HG03439 (cell line): ENCODE measurements around the gene PSMG3.

Experiments
- ATAC-seq: cut with Tn5 transposase; IDR thresholded peaks from one replicate; pipeline ENCODE4 v1.9.1; 2021; ENCODE audit warnings: mild to moderate bottlenecking, moderate library complexity; ENCODE audit not compliant: unreplicated experiment

Gene PSMG3, protein sequence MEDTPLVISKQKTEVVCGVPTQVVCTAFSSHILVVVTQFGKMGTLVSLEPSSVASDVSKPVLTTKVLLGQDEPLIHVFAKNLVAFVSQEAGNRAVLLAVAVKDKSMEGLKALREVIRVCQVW

GRCh38 chr7:1569833-1570632 lies at the start of gene PSMG3:
Gene PSMG3, minus strand, starts transcription at chr7:1570032. Its CDS starts 693 bp downstream, at chr7:1569339.
- peak; percentile 85 for ATAC-seq

- no peak for ATAC-seq
These were observed 48.6 kb upstream of the PSMG3 start for GRCh38 chr7:1618475-1618874.

DNA sequence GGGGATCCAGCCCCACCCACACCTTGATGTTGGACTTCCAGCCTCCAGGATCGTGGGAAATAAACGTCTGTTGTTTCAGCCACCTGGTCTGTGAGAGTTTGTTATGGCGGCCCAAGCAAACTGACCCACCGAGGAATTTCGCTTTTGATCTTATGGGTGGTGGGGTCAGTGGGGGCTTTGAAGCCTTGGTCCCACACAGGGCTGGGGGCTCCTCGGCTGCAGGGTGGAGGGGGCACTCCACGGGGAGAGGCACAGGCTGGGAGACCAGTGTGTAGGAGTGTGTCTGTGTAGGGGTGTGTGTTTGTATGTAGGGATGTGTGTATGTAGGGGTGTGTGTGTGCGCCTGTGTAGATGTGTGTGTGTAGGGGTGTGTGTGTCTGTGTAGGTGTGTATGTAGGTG lies 48.1 kb upstream of the PSMG3 start:
- no peak for ATAC-seq

GRCh38 chr7:1616741-1617140 lies 46.9 kb upstream of the PSMG3 start:
- no peak for ATAC-seq

GRCh38 chr7:1611708-1612241 lies 41.9 kb upstream of the PSMG3 start:
- ATAC-seq, result no peak

DNA sequence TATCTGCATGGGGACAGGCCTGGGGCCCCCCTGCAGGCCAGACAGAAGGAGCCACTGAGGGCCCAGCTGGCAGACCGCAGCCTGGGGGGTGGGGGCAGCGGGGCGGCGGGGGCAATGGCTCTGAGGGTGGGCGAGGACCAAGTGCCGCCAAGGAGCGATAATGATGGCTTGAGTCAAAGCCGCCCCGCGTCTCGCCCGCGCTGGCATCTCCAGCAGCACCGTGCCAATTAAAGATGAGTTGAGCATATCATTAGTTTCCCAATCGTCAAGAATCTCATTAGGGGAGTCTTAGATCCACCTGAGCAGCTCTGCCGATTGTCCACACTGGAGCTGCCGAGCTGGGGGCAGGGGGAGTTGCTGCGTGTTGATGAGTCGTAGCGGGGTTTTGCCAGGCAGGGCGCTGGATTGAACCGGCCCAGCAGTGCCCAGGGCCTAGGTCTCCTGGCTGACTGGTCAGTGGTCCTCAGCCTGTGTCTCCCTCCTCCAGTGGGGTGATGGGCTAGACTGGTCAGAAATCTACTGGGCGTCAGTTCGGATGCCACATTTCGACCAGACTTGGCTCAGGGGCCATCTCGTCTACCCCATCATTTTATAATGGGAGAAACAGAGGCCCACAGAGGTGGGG lies 41.0 kb upstream of the PSMG3 start:
- no peak for ATAC-seq

GRCh38 chr7:1610013-1610677 lies 40.3 kb upstream of the PSMG3 start:
- ATAC-seq, result no peak

DNA sequence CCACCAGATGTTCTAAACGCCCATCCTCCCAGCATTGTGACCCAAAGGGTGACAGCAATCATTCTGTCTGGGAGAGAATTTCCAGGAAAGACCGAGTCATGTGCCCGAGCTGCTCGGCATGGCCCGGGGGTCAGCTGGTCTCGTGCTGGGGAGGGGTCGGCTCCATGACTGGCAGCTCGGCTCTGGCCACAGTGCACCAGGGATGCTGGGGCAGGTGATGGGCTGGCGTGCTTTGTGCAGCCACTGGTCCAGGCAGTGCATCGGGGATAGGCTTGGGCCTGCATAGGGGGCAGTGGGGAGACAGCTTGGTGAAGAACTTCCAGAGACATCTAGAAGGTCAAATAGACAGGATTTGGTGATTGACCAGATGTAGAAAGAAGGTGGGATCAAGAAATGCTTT lies 39.2 kb upstream of the PSMG3 start:
- no peak for ATAC-seq

GRCh38 chr7:1608318-1608717 lies 38.5 kb upstream of the PSMG3 start:
- ATAC-seq, result no peak

DNA sequence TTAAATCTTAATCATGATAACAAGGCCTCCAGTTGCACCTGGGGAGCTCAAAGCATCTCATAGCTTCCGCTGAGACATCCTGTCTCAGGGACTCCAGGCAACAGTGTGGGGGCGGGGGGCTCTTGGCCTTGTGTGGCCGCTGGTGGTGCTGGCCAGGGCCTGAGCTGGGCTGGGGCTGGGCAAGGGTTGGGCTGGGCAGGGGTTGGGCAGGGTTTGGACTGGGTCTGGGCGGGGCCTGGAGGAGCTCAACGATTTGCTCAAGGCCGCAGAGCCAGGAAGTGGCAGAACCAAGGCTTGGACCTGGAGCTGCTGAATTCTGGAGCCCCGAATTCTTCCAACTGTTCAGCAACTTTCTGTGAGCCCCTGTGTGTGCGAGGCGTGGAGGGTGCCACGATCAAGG lies 37.9 kb upstream of the PSMG3 start:
- ATAC-seq, result no peak

- no peak for ATAC-seq
These were observed 37.2 kb upstream of the PSMG3 start for GRCh38 chr7:1607001-1607400.

DNA sequence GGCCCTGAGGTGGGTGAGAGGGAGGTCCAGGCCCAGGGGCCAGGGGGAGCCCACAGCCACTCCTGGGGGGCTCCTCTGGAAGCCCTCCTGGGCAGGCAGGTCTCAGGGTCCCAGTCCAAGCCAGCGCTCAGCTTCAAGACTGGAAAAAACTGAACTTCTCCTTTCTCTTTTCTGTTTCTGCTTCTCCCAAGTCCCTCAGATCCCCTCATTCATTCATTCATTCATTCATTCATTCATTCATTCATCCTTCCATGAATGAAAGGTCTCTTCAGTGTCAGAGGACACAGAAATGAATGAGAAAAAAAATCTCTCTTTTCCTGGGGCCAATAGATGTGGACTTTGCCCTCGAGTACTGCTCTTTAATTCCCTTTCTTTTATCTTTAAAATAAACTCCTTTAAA lies 34.6 kb upstream of the PSMG3 start:
- no peak for ATAC-seq

- ATAC-seq, result no peak
These were observed 33.8 kb upstream of the PSMG3 start for GRCh38 chr7:1603346-1604225.

- no peak for ATAC-seq
These were observed 32.6 kb upstream of the PSMG3 start for GRCh38 chr7:1602386-1602785.

DNA sequence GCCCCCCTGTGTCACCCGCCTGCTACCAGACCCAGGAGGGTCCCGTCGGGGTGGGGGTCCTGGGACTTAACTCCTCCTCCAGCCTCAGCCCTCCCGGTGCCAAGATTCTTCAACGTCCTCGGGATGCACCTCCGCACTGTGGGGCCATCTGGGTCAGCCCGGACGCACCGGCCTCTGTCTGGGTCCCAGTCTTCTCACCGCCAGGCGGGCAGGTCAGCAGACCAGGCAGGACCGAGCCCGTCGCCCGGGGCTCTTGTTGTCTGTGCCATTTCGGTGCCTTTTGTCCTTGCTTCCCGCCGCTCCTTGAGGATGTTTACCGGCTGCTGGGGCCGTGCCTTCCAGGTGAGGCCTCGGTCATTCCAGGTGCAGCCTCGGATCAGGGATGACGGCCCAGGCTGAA lies 32.1 kb upstream of the PSMG3 start:
- no peak for ATAC-seq

- ATAC-seq, result no peak
These were observed 30.0 kb upstream of the PSMG3 start for GRCh38 chr7:1599640-1600395.

- ATAC-seq, result no peak
These were observed 29.3 kb upstream of the PSMG3 start for GRCh38 chr7:1598961-1599639.

- ATAC-seq, result no peak
These were observed 28.5 kb upstream of the PSMG3 start for GRCh38 chr7:1598286-1598685.

- no peak for ATAC-seq
These were observed 28.0 kb upstream of the PSMG3 start for GRCh38 chr7:1597791-1598190.
